Measurements from ENCODE around the gene SUN5.

The SUN5 gene

DNA sequence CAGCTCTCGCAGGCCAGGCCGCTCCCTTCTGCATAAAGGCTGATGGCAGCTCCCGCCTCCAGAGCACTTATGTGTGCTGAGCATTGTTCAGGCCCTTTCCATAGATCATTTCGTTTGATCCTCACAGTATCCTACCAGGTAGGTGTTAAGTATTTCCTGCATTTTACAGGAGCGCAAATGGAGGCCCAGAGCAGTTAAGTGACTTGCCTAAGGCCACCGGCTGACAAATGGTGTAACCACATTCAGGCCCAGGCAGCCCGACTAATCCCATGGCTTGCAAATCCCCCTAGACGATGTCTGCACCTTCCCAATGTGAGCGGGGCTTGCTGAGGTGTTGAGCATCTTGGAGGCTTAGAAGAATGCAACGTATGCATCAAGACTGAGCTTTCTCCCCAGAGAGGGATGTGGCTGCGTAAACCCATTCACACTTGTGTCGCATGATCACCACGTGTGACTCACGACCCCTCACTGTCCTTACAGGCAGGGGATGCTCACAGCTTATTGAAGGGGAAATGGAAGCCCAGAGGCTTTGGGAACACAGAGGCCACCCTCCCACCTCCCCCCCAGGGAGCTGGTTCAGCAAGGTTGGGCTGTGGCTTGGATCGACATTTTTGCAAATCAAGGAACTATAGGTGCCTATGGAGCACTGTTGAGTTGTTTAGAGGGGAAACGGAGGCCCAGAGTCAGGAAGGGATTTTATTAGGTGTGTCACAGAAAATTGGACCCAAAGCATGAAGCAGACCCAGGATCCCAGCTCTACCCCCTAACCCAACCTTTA, 10.3 kb upstream of the SUN5 start:
- DNase-seq (ENCODE audit: extremely low read depth in 1 of 2, low read depth in 1 of 2) = no peak

DNA sequence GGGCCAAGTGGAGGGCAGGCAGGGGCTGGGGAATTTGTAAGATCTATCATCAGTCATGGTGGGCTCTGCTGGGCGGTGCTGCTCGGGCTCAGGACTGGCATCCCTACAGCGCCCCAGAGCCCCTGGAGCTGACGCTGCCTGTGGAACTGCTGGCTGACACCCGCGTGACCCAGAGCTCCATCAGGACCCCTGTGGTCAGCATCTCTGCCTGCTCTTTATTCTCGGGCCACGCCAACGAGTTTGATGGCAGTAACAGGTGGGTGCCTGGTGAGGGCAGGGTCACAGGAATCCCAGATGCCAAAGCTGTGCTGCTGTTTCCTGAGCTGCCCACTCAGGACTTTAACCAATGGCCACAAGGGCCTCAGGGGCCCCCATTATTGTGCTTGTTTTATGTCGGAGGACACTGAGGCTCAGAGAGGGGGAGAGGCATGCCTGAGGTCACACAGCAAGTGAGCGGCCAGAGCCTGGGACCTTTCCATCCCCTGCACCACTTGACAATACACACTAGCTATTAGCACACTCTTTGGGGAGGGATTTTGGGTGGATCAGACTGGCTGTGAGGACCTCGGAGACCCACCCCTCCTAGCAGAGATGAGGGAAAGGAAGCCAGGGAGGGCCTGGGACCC, 9.6 kb upstream of the SUN5 start:
- no peak for DNase-seq (ENCODE audit: extremely low read depth in 1 of 2, low read depth in 1 of 2)

DNA sequence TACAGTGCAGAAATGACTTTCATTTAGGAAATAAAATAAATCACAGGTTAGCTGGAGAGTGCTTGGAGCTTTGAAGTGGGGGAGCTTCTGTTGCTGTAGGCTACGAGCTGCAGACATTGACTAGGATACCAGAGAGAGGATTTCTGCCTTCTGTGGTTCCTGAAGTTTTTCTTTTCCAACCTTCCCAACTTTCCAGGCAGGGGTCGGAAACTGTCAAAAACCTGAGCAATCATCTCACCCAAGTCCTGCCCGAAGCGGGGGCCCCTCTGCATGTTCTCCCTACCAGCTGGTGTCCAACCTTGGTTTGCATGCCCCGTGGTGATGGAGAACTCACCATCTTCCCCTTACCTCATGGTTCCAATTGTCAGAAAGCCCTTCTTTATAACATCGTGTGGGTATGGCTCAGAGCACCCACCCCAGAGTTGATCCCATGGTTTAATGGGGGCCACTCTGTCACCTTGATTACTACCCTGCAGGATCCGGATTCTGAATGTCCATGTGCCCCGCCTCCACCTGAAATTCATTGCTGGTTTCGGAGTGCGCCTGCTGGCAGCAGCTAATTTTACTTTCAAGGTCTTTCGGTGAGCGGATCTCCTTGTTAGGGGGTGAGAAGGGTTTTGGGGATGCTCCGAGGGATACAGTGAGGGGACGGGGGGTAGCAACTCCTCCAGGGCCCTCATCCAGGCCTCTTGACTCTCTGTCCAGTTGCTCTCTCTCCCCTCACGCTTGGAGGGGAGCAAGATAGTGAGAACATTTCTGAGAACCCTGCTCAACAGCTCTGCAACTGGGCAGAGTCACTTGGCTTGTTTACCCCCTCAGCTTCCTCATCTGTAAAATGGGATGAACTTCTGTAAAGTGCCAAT, 8.3 kb upstream of the SUN5 start:
- no peak for DNase-seq (ENCODE audit: extremely low read depth in 1 of 2, low read depth in 1 of 2)

DNA sequence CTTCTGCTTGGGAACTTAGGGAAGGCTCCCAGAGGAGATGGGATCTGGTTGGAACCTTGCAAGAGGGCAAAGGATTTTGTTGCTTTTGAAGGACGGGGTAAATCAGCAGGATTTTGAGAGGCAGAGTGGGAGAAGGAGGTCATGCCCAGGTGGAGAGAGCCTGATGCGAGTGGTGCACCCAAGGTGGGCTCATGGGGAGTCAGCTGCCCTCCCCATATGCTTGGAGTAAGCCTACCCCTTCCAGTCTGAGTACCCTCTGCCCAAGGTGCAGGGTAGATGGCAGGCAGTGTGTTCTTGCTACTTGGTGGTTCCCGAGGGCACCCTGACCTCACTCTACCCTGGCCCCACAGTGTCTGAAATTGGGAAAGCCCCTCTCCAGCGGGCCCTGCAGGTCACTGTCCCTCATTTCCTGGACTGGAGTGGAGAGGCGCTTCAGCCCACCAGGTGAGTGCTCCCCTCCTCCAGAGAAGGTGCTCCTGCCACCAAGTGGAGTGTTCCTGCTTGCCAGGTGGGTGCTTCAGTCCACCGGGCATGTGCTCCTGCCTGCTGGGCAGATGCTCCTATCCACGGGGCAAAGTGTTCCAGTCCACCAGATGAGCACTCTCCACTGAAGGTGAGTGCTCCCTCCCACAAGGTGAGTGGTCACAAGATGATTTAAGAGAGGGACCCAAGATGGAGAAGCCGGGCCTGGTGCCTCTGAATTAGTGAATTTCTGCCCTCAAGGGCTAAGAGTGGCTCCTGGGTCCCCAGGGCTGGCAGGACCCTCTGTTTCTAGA, 6.6 kb upstream of the SUN5 start:
- no peak for DNase-seq (ENCODE audit: extremely low read depth in 1 of 2, low read depth in 1 of 2)

DNA sequence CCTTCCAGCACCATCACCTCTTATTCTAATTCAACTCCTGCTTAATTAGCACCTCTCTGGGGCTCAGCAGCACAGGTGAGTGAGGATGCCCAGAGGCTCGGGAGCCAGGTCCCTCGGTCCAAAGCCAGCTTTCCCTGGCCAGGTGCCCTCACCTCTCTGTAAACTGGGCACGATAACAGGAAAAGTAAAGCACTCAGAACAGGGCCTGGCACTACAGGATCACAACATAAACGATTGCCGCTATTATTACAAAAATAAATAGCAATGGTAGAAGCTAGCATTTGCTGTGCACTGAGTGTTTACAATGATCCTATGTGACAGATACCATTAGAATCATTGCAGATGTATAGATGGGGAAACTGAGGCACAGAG, 5.9 kb upstream of the SUN5 start:
- no peak for DNase-seq (ENCODE audit: extremely low read depth in 1 of 2, low read depth in 1 of 2)

DNA sequence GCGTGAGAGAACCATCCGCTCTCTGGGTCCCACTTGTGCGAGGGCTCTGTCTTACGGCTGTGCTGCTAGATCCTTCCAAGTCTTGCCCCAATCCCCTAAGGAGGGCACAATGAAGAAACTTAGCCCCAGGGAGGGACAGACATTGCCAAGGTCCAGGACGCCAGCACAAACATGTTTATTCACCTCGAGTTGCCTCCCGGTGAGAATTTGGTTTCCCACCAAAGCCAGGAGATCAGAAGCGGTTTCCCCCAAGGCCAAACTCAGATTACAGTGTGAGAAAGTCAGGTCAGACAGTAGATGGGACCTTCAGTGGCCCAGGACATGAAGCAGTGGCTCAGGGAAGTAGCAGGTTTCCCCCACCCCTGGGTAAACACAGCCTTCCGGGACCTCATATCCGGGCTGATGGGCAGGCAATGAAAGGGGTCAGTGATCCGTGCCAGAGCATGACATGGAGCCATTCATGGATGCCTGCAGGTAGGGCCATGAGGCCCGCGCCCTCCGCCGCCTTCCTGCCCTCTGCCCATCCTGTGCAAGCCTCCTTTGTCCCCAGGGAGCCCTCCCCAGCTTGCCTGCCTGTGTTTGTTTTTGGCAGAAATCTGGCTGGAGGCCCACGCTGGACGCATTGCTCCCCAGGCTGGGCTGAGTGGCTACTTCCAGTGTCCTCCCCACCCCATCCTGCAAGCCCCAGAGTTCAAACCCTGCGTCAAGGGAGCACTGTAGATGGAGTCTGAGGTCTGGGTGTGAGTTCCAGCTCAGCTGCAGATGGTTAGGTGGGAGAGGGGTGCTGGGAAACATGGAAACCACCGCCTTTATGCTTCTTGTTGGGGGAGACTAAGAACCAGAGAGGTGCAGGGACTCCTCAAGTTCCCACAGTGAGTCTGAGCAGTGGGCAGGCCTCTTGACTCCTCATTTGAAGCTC, 5.2 kb upstream of the SUN5 start:
- no peak for DNase-seq (ENCODE audit: extremely low read depth in 1 of 2, low read depth in 1 of 2)

DNA sequence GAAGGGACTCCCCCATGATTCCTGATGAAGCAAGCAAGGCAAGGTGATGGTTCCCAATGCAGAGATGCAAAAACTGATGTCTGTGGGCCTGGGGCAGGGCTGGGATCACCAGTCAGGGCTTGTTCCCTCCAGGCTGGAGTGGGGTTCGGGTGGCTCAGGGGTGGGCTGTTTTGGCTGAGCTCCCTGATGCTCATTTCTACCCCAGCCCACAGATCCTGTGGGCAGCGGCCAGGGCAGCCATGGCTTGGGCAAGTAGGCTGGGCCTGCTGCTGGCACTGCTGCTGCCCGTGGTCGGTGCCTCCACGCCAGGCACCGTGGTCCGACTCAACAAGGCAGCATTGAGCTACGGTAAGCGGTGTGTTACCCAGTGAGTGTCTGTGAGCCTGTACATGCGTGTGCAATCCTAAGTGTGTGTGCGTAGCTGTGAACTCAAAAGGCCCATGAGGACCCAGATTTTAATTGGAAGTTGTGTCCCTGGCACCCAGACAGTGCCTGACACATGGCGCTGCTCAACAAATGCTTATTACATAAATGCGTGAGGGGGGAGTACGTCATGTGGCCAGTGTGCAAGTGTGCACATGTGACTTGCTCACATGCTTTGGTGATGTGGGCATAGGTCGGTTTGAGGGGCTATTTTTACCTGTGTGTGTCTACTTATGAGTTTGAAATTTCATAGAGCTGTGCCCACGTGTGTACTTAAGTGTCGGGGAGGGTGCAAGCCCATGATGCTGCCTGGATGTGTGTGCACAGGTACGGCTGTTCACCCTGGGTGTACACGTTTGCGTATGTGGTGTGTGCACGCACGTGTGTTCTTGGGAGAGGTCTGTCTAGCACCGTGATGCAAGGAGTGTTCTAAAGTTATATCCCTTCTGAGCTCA, 4.3 kb upstream of the SUN5 start:
- no peak for DNase-seq (ENCODE audit: extremely low read depth in 1 of 2, low read depth in 1 of 2)

DNA sequence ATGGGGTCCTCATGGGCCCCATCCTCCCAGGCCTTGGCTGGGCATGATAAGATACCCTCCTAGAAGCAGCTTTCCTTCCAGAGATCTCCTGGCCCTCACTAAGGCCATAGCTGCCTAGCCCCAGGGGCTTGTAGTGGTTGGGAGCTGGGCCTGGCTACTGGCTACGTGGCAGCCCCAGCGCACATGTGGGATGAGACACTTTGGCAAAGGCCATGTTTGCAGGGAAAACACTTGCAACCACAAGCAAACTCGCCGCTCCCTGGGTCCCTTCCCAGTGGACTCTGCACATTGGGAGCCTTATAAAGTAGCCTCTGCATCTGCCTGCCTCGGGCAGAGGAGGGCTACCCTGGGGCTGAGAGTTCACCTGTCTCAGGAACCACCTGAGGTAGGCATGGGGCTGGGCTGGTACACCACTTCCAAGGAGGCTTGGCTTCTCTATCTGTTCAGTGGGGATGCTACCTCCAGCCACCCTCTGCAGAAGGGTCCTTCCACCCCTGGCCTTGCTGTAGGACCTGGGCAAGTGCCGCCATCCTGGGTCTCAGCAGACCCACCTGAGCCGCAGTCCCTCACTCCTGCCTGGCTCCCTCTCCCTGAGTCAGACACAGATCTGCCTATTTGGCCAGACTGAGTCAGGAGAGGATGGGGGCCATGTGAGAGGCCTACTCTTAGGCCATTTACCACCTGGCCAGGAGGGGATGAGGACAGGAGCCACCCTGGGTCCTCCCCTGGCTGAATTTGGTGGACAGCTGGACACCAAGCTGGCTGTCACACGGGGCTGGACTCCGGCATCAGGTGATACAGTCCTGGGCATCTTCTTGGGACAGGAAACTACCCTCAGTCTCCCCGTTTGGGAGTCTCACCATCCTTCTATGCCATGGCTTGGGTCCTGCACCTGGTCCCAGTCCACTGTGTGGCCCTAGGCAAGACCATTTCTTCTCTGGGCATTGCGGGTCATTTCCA, 3.4 kb upstream of the SUN5 start, which contains the start of gene BPIFB2:
TSS of gene BPIFB2 (plus strand) at position 329 of the 960 bp plus-strand sequence. CDS start 871 bp downstream, outside the sequence.
- no peak for DNase-seq (ENCODE audit: extremely low read depth in 1 of 2, low read depth in 1 of 2)

DNA sequence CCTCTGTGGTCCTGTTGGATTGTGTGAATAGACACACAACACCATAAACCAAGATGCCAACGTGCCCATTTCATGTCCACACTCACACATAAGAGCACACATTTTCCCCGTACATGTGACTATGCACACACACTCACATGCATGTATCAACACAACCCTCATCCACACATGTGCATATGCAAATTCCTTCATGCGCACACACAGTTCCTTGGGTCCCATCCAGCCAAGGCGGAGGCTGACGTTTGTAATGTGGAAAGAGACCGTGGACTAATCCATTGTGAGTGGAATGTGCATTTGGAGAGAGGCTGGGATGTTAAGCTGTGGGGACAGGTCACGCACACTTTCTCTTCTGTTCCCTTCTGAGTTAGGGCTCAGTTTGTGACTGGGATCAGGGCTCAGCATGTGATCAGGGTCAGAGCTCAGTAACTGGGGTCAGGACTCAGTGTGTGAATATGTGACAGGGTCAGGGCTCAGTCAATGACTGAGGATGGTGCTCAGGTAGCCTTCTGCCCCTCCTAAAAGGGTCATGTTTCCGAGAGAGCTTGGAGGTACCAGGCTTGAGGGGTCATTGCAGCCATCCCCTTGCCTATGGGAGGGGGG, 2.6 kb upstream of the SUN5 start:
- no peak for DNase-seq (ENCODE audit: extremely low read depth in 1 of 2, low read depth in 1 of 2)

DNA sequence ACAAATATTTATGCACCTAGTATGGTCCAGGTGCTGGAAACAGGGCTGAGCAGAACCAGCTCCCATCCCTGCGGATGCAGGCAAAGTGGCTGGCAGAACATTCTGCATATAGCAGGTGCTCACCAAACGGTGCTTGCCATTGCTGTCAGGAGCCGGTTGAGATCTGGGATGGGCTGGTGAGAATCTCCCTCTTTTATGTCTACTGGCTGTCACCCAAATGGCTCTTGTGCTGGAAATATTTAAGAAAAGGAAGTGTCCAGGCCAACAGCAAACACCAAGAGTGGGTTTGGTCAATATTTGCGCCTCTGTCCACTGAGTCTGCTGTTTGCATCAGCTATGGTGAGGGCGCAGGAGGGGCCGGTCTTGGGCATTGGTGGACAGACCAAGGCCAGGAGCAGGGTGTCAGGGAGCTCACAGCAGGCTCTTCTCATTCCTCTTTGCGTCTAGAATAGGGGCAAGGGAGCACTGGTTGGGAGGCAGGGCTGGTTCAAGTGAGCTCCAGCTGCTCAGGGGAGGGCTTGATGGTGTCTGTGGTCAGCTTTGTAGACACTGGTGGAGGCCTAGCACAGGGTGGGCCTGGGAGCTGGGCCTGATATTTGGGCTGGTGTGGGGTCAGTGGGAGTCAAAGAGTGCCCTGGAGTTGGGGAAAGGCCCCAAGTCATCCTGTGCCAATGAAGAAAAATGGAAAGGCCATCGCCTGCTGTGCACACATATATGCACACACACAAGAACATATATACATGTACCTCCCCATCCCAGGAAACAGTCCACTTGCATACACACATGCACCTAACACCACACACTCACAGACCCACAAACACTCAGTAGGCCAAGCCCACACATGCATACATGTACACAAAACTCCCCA, 1.9 kb upstream of the SUN5 start:
- no peak for DNase-seq (ENCODE audit: extremely low read depth in 1 of 2, low read depth in 1 of 2)

DNA sequence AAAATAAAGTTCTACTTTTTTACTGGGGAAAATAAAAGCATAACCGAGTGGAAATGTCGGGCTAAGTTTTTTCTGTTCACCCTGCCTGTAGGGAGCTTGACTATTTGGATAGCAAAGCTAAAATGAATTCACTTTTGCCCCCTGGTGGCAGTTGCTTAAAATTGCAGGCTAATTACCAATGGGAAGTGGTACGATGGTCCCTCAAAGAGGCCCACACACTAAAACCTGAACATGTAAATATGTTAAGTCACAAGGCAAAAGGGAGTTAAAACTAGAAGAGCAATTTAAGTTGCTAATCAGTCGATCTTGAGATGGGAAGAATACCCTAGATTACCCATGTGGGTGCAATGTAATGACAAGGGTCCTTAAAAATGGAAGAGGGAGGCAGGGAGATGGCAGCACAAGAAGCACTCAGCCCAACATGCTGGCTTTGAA, 916 bp upstream of the SUN5 start:
- no peak for DNase-seq (ENCODE audit: extremely low read depth in 1 of 2, low read depth in 1 of 2)

DNA sequence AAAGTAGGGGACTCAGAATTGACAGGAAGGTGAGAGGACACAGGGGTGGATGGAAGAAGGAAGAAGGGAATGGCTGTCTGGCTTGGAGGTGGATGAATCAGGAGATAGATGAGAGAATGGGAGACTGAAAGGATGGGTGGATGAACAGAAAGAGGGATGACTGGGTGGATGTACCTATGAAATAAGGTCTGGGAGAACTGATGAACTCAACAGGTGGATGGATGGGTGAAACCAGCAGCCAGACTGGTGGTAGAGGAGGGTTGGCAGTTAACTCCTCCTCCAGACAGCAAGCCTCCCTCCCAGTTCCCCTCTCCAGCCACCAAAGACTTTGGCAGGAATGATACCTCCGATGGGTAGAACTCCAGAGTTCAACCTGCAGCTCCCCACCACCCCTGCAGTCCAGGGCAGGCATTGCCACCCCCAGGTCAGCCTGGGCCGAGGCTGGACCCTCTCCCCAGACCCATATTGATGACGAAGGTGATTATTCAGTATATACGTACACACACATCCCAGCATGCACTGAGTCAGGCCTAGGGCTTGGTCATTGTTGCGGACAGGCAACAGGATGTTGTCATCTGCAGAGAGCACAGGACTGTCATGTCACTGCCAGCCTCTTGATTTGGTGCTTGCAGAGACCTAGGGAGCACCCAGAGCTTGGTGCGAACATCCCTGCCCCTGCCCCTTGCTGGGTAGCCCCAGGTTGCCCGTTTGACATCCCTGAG, 2.0 kb downstream of the SUN5 start:
- no peak for DNase-seq (ENCODE audit: extremely low read depth in 1 of 2, low read depth in 1 of 2)

DNA sequence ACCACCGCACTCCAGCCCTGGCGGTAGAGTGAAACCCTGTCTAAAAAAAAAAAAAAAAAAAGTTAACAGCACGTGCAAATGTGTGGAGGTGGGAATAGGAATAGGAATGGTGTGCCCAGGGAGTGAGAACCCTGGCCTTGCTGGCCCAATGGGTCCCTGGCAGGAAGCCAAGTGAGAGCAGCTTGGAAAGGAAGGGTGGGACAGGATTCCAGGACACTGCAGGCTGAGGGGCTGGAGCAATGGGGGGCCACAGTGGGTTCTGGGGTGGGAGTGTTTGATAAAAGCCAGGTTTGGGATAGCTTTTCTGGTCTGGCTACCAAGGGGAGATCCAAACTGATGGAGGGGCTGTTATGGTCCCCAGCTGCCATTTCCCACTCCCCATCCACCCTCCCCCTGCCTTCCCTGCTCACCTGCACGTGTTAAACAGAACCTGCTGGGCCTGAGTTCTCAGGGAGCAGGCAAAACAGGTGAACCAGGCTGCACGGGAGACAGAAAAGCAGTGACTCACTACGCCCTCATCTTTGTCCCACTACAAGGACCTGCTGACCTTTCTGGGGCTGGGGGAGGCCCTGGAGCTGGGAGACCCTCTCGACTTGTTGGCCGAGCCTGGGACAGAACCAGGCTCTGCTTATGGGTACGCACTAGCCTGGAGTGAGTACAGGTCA, 3.3 kb downstream of the SUN5 start:
- no peak for DNase-seq (ENCODE audit: extremely low read depth in 1 of 2, low read depth in 1 of 2)

DNA sequence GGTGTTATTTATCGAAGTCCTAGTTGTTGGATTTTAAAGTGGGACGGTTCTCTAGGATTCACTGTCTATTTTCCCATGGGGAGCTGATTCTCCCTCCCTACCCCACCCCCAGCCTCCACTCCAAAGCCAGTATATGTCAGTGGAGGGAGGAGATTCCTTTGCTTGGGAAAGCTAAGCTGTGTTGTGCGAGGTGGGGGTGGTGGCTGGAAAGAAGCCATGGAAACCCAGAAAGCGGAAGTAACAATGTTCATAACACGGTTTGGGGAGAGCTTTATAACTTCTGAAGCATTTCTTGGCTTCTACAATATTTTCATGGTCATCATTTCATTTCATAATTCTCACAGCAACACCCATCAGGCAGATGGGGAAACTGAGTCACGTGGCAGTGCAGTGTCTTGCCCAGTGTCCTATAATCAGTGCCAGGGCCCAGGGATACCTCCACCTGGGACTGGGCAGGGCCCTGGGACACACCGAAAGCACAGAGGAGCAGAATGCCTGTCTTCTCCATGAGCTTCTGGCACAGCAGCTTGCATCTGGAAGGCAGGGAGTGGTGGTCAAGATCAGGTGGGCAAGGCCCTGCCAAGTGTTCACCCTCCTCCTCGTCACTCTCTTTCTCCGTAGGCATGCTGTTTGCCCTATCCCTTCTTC, 4.5 kb downstream of the SUN5 start:
- DNase-seq (ENCODE audit: extremely low read depth in 1 of 2, low read depth in 1 of 2) = no peak

DNA sequence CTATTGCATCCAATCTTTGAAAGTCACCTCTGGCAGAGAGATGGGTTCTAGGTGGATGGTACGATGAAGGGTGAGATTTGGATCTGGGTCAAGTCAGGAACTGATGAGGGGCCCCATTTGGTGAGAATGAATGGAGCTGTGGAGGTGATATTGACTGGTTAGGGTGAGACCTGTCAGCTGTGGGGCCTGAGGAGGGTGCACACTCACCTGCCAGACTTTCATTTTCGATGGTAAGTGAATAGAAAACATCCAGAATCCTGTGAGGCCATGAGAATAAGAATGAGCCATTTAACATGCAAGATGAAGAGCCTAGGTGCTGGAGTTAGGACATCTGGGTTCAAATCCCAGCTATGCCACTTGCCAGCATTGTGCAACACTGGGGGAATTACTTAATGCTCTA, 6.8 kb downstream of the SUN5 start:
- no peak for DNase-seq (ENCODE audit: extremely low read depth in 1 of 2, low read depth in 1 of 2)

All from stimulated activated CD8-positive, alpha-beta memory T cell treated with anti-CD3 and anti-CD28 coated beads, Interleukin-7, amount 100 ng/mL, for 48 hours (primary cell).